ENCODE results near the gene TMEM80.
A peak's percentile ranks its signal among the peaks of the same experiment; 100 is the strongest.
"Not testable (repeated sequence)": the region's sequence is repeated elsewhere in the genome, so short reads cannot be mapped to it uniquely, and the experiment has no call there.

Gene TMEM80

GRCh38 chr11:721247-721740, 25.7 kb downstream of the TMEM80 start:
- DNase-seq (ENCODE audit: low read depth) = no peak

DNA sequence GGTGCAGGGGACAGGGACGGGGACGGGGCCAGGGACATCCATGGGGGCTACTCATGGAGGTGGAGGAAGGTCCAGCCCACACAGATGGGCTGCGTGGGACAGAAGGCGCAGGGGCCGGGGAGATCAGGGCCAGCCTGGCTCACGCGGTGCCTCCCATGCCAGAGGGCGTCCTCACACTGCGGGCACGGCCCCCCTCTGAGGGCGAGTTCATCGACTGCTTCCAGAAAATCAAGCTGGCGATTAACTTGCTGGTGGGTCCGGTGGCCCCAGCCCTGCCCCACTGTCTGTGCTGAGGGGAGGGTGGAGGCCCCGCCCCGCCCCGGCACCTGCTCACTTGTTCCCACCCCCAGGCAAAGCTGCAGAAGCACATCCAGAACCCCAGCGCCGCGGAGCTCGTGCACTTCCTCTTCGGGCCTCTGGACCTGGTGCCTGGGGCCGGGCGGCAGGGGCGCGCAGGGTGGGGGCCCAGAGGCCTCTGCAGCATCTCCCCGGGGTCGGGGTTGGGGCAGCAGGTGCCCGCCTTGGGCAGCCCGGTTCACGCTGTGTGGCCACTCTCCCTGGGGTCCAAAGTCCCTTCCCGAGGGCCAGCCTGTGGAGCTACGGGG, 26.2 kb downstream of the TMEM80 start:
- DNase-seq (ENCODE audit: low read depth) = no peak

DNA sequence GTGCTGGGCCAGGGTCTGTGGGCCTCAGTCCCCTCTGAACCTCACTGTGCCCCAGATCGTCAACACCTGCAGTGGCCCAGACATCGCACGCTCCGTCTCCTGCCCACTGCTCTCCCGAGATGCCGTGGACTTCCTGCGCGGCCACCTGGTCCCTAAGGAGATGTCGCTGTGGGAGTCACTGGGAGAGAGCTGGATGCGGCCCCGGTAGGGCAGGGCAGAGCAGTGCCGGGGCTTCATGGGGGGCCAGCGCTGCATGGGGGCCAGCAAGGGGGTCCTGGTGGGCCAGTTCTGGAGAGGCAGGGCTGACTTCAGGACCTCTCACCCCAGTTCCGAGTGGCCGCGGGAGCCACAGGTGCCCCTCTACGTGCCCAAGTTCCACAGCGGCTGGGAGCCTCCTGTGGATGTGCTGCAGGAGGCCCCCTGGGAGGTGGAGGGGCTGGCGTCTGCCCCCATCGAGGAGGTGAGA, 26.8 kb downstream of the TMEM80 start:
- no peak for DNase-seq (ENCODE audit: low read depth)

DNA sequence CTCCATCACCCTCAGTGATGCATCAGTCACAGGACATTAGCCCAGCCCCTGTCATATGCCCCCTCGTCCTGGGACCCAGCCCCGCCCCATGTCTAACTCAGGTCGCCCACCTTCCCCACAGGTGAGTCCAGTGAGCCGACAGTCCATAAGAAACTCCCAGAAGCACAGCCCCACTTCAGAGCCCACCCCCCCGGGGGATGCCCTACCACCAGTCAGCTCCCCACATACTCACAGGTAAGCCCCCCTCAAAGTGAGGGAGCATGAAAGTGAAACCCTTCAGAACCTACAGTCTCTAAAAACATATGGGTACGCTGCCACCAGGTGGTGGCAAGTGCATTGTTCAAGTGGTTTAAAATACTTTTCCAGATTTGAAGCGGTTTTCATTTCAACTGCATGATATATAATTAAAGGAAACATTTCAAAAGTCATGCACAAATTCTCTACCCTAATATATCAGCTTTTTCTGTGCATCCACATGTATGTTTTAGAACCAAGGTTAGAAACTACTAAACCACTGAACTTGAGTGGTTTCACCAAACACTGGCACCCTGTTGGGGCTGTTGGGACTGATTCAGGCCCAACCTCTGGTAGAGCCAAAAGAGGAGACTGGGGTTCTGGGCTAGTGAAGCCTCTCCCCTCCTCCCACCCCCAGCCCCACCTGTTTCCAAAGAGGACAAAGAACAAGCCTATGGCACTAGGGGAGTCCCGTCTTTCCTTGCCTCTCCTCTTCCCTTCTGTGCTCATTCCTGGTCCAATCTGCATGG, 27.7 kb downstream of the TMEM80 start:
- peak; percentile 57 for DNase-seq (ENCODE audit: low read depth)

DNA sequence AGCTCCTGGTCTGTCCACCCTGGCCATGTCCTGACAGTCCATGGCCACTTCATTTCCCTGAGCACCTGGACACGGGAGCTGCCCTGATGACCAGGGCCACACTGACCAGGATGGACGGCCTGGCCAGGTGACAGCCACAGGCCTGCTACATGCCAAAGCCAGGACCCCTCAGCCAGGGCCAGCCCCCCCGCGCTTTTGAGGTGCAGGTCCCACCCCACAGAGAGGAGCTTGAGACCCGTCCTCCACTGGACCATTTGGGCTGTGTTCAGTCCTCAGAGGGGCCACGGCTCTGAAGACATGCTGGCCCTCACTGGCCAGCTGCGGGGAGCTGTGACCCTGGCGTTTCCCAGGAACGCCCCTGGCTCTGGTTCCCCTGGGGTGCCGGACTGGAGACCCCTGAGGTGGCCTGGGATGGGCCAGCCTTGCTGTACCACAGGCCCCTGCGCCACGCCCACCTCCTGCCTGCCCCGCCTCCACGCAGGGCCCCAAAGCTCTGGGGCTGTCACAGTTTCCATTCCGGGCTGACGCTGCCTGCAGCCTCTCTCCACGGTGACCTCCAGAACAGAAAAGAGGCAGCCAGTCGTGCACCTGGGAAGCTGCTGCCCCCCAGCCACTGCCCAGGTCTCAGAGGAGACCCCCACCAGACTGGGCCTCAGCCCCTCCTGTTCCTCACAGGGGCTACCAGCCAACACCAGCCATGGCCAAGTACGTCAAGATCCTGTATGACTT, 28.6 kb downstream of the TMEM80 start:
- no peak for DNase-seq (ENCODE audit: low read depth)

- no peak for DNase-seq (ENCODE audit: low read depth)
These were observed 29.3 kb downstream of the TMEM80 start for GRCh38 chr11:724778-725386.

DNA sequence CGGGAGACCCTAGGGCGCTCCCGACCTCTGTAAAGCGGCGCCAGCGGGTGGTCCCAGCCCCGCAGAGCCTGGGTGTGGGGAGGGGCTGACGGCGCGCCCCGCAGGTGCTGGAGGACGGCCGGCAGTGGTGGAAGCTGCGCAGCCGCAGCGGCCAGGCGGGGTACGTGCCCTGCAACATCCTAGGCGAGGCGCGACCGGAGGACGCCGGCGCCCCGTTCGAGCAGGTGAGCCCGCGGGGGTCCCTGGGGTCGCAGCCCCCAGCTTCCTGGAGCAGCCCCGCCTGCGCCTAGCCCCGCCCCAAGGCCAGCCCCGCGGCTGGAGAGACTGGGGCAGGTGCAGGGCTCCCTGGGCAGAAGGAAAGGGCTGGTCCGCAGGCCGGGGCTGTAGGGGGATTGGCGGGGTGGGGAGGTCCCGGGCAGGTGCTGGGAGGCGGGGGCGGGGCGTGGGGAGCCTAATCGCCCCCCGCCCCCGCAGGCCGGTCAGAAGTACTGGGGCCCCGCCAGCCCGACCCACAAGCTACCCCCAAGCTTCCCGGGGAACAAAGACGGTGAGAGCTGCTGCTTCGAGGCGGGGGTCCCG, 30.1 kb downstream of the TMEM80 start:
- DNase-seq (ENCODE audit: low read depth) = no peak

GRCh38 chr11:726278-727220, 30.9 kb downstream of the TMEM80 start:
- peak; percentile 50 for DNase-seq (ENCODE audit: low read depth)

- DNase-seq (ENCODE audit: low read depth) = no peak
These were observed 31.7 kb downstream of the TMEM80 start for GRCh38 chr11:727281-727701.

- DNase-seq (ENCODE audit: low read depth) = peak; percentile 72
These were observed 32.5 kb downstream of the TMEM80 start for GRCh38 chr11:727859-728748.

- DNase-seq (ENCODE audit: low read depth) = no peak
These were observed 33.4 kb downstream of the TMEM80 start for GRCh38 chr11:728901-729491.

DNA sequence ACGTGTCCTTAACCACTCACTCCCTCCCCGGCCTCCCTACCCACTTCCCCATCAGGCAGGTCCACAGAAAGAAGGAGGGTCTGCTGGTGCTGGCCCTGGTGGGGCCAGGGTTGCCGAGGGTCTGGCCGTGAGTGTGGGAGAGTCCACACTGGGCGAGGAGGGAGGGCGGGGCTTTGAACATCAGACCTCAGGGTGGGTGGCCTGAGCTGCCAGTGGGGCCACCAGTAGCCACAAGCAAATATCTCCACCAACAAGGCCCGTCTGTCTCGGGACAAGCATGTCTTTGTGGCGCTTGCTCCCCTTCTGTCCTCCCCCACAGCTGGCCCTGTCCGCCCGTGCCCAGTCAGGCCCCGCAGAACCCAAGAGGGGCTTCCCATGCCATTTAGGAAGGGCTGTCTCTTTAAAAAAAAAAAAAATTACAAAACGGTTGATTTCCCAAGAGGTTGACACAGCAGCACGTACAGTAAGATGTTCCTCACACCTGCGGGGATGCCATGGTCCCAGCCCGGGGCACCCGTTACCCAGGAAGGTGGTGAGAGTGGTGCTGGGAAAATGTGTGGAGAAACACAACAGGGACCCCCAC, 34.0 kb downstream of the TMEM80 start:
- DNase-seq (ENCODE audit: low read depth) = no peak

DNA sequence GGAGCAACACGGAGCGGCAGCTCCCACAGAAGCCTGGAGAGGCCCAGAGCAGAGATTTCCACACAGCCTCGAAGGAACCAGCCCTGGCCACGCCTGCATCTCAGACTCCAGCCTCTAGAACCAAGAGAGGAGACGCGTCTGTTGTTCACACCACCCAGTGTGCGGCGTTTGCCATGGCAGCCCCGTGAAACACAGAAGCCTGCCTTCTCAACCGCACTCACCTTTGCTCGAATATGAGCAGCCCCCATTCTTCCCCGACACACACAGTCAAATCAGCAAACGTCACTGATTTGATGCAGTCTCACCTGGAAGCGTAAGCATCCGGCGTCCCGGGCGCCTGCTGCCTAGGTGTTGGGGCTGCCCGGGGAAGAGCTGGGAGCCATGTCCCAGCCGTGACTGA, 37.5 kb downstream of the TMEM80 start:
- no peak for DNase-seq (ENCODE audit: low read depth)

GRCh38 chr11:734541-734940, 38.9 kb downstream of the TMEM80 start:
- DNase-seq (ENCODE audit: low read depth) = not testable (repeated sequence)

GRCh38 chr11:737366-737765, 41.8 kb downstream of the TMEM80 start:
- no peak for DNase-seq (ENCODE audit: low read depth)

DNA sequence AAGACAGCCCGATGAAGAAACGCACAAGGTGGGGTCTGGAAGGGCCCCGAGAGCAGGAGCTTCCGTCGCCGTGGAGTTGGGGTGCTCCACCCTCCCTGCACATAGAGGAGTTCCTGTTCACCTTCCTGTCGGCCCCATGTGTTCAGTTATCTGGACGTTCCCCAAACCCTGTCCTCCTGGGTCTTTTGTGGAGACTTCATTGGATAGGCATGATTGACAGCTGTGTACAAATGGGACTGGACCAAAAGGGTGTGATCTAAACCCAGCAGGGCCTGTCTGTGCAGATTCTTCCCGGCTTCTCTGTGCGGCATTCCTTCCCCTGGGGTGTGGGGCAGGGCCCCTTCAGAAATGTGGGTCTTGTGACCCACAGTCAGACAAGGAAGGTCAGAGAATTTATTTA, 42.3 kb downstream of the TMEM80 start:
- not testable (repeated sequence) for DNase-seq (ENCODE audit: low read depth)

DNA sequence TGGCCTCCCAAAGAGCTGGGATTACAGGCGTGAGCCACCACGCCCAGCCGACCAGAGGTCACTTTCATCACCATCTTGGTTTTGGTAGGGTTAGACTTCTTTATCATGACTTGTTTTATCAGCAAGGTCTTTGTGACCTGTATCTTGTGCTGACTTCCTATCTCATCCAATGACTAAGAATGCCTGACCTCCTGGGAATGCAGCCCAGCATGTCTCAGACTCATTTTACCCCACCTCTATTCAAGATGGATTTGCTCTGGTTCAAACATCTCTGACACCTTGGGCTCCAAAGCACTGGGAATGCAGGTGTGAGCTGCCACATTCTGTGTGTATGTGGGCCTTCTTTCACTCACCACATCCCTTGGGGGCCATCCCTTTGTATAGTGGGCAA, 46.5 kb downstream of the TMEM80 start:
- DNase-seq (ENCODE audit: low read depth) = no peak

DNA sequence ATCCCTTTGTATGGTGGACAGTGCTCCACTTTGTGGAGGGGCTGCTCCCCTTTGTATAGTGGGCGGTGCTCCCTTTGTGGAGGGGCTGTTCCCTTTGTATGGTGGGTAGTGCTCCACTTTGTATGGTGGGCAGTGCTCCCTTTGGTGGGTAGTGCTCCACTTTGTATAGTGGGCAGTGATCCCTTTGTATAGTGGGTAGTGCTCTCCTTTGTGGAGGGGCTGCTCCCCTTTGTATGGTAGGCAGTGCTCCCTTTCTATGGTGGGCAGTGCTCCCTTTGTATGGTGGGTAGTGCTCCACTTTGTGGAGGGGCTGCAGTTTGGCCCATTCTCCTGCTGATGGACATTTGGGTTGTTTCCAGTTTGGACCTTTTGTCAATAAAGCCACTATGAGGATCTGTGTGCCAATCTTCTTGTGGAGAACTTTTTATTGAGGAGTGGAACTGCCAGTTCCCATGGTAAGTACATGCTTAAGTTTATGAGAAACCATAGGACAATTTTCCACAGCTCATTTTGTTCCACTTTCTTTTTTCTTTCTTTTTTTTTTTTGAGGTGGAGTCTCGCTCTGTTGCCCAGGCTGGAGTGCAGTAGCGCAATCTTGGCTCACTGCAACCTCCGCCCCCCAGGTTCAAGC, 47.1 kb downstream of the TMEM80 start:
- DNase-seq (ENCODE audit: low read depth) = no peak

GRCh38 chr11:745428-745827, 49.8 kb downstream of the TMEM80 start:
- no peak for DNase-seq (ENCODE audit: low read depth)
